GM23338 (cell line): Measurements from ENCODE around the gene ERBB4. TPM values are rescaled to one million over a fixed set of nuclear protein-coding genes. Genes with fewer than 3 reads are reported as not detected.

ENCODE experiments used
- ATAC-seq: fragments of 200-7000 bp; cut with Tn5 transposase; 3 replicates; pipeline ENCODE4 v1.9.1; 2020
- DNase-seq: peaks from one replicate; pipeline ENCODE4 v3.0.0-alpha.2; 2015; ENCODE audit warnings: low spot score
- H2AFZ ChIP-seq: fragments of 200-600 bp; sonication (generic); 2 replicates; pipeline ENCODE4 v1.8.0; 2016; ENCODE audit warnings: antibody characterized with exemption, mild to moderate bottlenecking, moderate library complexity
- H3F3A ChIP-seq: fragments of 200-600 bp; sonication (generic); replicated peaks from 2 replicates; pipeline ENCODE4 v1.8.0; 2017; ENCODE audit warnings: antibody characterized with exemption, mixed run types, low read depth
- H3K27ac ChIP-seq: fragments of 200-600 bp; sonication (generic); 2 replicates; pipeline ENCODE4 v1.6.1; 2016; ENCODE audit warnings: low read depth
- H3K27me3 ChIP-seq: fragments of 200-600 bp; sonication (generic); 2 replicates; pipeline ENCODE4 v1.8.0; 2016; ENCODE audit warnings: mild to moderate bottlenecking, mixed run types, moderate library complexity; ENCODE audit not compliant: insufficient read depth
- H3K36me3 ChIP-seq: fragments of 200-600 bp; sonication (generic); 2 replicates; pipeline ENCODE4 v1.8.0; 2016; ENCODE audit warnings: mild to moderate bottlenecking; ENCODE audit not compliant: insufficient read depth
- H3K4me1 ChIP-seq: fragments of 200-600 bp; sonication (generic); 2 replicates; pipeline ENCODE4 v1.8.0; 2016; ENCODE audit warnings: mild to moderate bottlenecking, moderate library complexity; ENCODE audit not compliant: insufficient read depth
- H3K4me2 ChIP-seq: fragments of 200-600 bp; sonication (generic); 2 replicates; pipeline ENCODE4 v1.7.1; 2017; ENCODE audit warnings: mixed run types
- H3K4me3 ChIP-seq: fragments of 200-600 bp; sonication (generic); 2 replicates; pipeline ENCODE4 v1.6.1; 2016; ENCODE audit warnings: mixed run types
- H3K79me2 ChIP-seq: fragments of 200-600 bp; sonication (generic); replicated peaks from 2 replicates; pipeline ENCODE4 v1.8.0; 2017; ENCODE audit warnings: mild to moderate bottlenecking; ENCODE audit not compliant: insufficient read depth
- H3K9me2 ChIP-seq: fragments of 200-600 bp; sonication (generic); 2 replicates; pipeline ENCODE4 v1.8.0; 2017; ENCODE audit not compliant: insufficient read depth
- H4K20me1 ChIP-seq: fragments of 200-600 bp; sonication (generic); replicated peaks from 2 replicates; pipeline ENCODE4 v1.8.0; 2017; ENCODE audit warnings: mild to moderate bottlenecking; ENCODE audit not compliant: insufficient read depth
- H3K27ac Mint-ChIP-seq: 2 replicates; pipeline ENCODE4 v1.8.0; 2020; ENCODE audit warnings: inconsistent platforms, mild to moderate bottlenecking, moderate library complexity, mixed read lengths
- H3K27me3 Mint-ChIP-seq: 3 replicates; pipeline ENCODE4 v1.8.0; 2022; ENCODE audit warnings: low read depth, mild to moderate bottlenecking, moderate library complexity, mixed read lengths, inconsistent platforms; ENCODE audit not compliant: insufficient read depth, poor library complexity
- H3K36me3 Mint-ChIP-seq: 3 replicates; pipeline ENCODE4 v1.8.0; 2021; ENCODE audit warnings: low read depth, mild to moderate bottlenecking, inconsistent platforms, moderate library complexity, mixed read lengths
- H3K4me1 Mint-ChIP-seq: 3 replicates; pipeline ENCODE4 v1.8.0; 2020; ENCODE audit warnings: mild to moderate bottlenecking, inconsistent platforms, mixed read lengths
- H3K4me3 Mint-ChIP-seq: 3 replicates; pipeline ENCODE4 v1.8.0; 2021; ENCODE audit warnings: moderate library complexity, mild to moderate bottlenecking, inconsistent platforms, mixed read lengths
- H3K9me3 Mint-ChIP-seq: 3 replicates; pipeline ENCODE4 v1.8.0; 2020; ENCODE audit warnings: moderate library complexity, mild to moderate bottlenecking, inconsistent platforms, mixed read lengths
- CREB1 ChIP-seq: fragments of 250-450 bp; sonication (Bioruptor Pico); IDR thresholded peaks from 2 replicates; pipeline ENCODE4 v1.5.0; 2020; ENCODE audit warnings: low read depth, mild to moderate bottlenecking, moderate library complexity
- CTCF ChIP-seq, 2 experiments: fragments of 200-600 bp in 1 of 2; sonication (generic) in 1 of 2; conservative IDR thresholded peaks; 2 replicates each; pipeline versions ENCODE4 v1.5.1 to v1.6.1; 2016 to 2017; ENCODE audit warnings: antibody characterized with exemption in 2 of 2, low read depth in 2 of 2, mild to moderate bottlenecking in 2 of 2, moderate library complexity in 1 of 2
- EZH2 ChIP-seq: fragments of 200-600 bp; sonication (generic); IDR thresholded peaks from one replicate; pipeline ENCODE4 v1.8.0; 2017; ENCODE audit warnings: antibody characterized with exemption, mild to moderate bottlenecking, low read depth; ENCODE audit not compliant: unreplicated experiment
- EZH2phosphoT487 ChIP-seq: fragments of 200-600 bp; sonication (generic); IDR thresholded peaks from one replicate; pipeline ENCODE4 v1.8.1; 2018; ENCODE audit warnings: antibody characterized with exemption; ENCODE audit not compliant: unreplicated experiment
- NANOG ChIP-seq: IDR thresholded peaks from 2 replicates; pipeline ENCODE4 v1.6.1; 2016; ENCODE audit warnings: antibody characterized with exemption, borderline replicate concordance
- REST ChIP-seq: IDR thresholded peaks from one replicate; pipeline ENCODE4 v1.6.1; 2018; ENCODE audit warnings: antibody characterized with exemption; ENCODE audit not compliant: unreplicated experiment
- STAT1 ChIP-seq: IDR thresholded peaks from one replicate; pipeline ENCODE4 v1.6.1; 2016; ENCODE audit warnings: antibody characterized with exemption; ENCODE audit not compliant: unreplicated experiment
- ZNF114 ChIP-seq: fragments of 250-450 bp; sonication (Bioruptor Pico); IDR thresholded peaks from 2 replicates; pipeline ENCODE4 v1.5.0; 2020; ENCODE audit warnings: mild to moderate bottlenecking, moderate library complexity
- ZNF331 ChIP-seq: fragments of 250-450 bp; sonication (Bioruptor Pico); IDR thresholded peaks from 2 replicates; pipeline ENCODE4 v1.5.0; 2020; ENCODE audit warnings: low read depth, mild to moderate bottlenecking, moderate library complexity
- polyA plus RNA-seq: library from polyadenylated mRNA; unstranded; fragments of >200 nt; fragmentation: Nextera tagmentation; extraction: Ambion mirVana; gene quantifications from 2 replicates; pipeline ENCODE4 v1.2.1, GENCODE V29; 2016
- total RNA-seq: library from RNA; depleted of rRNA; stranded (reverse); fragments of >200 nt; shearing (Covaris generic); gene quantifications from 2 replicates; pipeline ENCODE4 v1.2.3, GENCODE V29; 2014
- TF ChIP-seq, protein P1 (sequence below): fragments of 250-450 bp; sonication (Bioruptor Pico); IDR thresholded peaks from 2 replicates; pipeline ENCODE4 v1.5.0; 2020; ENCODE audit warnings: mild to moderate bottlenecking, moderate library complexity

The ERBB4 gene
- total and polyA plus RNA-seq, 2 experiments from 2014 or later, result 0.73 to 1.1 TPM

DNA sequence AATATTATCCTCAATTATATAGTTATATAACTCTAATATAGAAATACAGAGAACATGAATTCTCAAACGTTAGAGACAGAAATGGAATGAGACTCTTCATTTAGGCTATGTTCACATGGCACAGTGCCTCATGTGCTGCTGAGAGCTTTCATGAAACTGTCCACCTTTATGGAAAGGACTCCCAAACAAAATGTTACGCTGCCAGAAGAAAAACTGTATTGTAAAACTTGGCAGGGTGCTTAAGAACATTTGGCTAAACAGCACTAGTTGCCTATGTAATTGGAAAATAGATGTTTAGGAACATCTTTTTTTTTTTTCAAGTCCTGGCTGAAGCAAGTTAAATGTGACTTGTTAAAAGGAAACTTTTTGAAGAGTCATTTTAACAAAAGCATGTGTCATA lies 396.0 kb downstream of the ERBB4 start (continued):
- no peak for TF ChIP-seq REST
- no peak for TF ChIP-seq EZH2
- no peak for TF ChIP-seq ZNF331
- TF ChIP-seq EZH2phosphoT487, result no peak
- TF ChIP-seq CREB1 (CRISPR knock-in tag), result no peak
- no peak for TF ChIP-seq CTCF (conservative IDR thresholded peaks at IDR 0.05; ENCODE audit: low read depth in 2 of 2)
- TF ChIP-seq ZNF114 (CRISPR knock-in tag), result no peak
- TF ChIP-seq STAT1, result no peak

DNA sequence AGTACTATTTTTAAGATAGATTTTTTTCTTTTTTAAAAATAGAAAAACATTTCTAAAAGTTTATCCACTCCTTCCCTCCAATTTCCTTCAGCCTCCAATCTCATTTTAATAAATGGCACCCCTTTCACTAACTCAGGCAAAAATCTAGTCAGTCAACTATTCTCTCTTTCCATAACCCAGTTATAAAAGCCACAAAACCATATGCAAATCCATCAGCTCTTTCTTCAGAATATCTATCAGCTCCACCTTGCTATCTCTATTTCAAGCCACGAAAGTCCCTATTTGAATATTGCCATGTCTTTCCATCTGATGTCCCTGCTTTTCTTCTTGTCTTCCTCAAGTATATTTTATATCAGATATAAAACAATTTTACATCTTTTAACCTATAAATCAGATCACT lies 397.1 kb downstream of the ERBB4 start:
- Mint-ChIP-seq H3K9me3 (no peaks in the 10 kb centered on the region), H3K36me3 (no peaks in the 10 kb centered on the region), H3K4me1 (no peaks in the 10 kb centered on the region), H3K27ac (no peak overlapping the region), H3K4me3 (no peak overlapping the region), H3K27me3 (peaks cover 2% of the 10 kb centered on the region)
- no peak overlapping the region for H2AFZ ChIP-seq
- DNase-seq (no peak), ATAC-seq (no peak)
- no peaks in the 10 kb centered on the region for H3K27me3 ChIP-seq
- H3K36me3 ChIP-seq, result no peaks in the 10 kb centered on the region
- H3K4me1 ChIP-seq, result no peaks in the 10 kb centered on the region
- no peaks in the 10 kb centered on the region for H3F3A ChIP-seq
- no peaks in the 10 kb centered on the region for H3K9me2 ChIP-seq
- H4K20me1 ChIP-seq, result no peaks in the 10 kb centered on the region
- no peak overlapping the region for H3K27ac ChIP-seq
- no peak overlapping the region for H3K4me2 ChIP-seq
- H3K4me3 ChIP-seq, result no peak overlapping the region
- H3K79me2 ChIP-seq, result no peaks in the 10 kb centered on the region
- TF ChIP-seq EZH2phosphoT487 (no peak), NANOG (no peak), REST (no peak), ZNF114 (CRISPR knock-in tag) (no peak), ZNF331 (no peak)
- TF ChIP-seq, protein P1, sequence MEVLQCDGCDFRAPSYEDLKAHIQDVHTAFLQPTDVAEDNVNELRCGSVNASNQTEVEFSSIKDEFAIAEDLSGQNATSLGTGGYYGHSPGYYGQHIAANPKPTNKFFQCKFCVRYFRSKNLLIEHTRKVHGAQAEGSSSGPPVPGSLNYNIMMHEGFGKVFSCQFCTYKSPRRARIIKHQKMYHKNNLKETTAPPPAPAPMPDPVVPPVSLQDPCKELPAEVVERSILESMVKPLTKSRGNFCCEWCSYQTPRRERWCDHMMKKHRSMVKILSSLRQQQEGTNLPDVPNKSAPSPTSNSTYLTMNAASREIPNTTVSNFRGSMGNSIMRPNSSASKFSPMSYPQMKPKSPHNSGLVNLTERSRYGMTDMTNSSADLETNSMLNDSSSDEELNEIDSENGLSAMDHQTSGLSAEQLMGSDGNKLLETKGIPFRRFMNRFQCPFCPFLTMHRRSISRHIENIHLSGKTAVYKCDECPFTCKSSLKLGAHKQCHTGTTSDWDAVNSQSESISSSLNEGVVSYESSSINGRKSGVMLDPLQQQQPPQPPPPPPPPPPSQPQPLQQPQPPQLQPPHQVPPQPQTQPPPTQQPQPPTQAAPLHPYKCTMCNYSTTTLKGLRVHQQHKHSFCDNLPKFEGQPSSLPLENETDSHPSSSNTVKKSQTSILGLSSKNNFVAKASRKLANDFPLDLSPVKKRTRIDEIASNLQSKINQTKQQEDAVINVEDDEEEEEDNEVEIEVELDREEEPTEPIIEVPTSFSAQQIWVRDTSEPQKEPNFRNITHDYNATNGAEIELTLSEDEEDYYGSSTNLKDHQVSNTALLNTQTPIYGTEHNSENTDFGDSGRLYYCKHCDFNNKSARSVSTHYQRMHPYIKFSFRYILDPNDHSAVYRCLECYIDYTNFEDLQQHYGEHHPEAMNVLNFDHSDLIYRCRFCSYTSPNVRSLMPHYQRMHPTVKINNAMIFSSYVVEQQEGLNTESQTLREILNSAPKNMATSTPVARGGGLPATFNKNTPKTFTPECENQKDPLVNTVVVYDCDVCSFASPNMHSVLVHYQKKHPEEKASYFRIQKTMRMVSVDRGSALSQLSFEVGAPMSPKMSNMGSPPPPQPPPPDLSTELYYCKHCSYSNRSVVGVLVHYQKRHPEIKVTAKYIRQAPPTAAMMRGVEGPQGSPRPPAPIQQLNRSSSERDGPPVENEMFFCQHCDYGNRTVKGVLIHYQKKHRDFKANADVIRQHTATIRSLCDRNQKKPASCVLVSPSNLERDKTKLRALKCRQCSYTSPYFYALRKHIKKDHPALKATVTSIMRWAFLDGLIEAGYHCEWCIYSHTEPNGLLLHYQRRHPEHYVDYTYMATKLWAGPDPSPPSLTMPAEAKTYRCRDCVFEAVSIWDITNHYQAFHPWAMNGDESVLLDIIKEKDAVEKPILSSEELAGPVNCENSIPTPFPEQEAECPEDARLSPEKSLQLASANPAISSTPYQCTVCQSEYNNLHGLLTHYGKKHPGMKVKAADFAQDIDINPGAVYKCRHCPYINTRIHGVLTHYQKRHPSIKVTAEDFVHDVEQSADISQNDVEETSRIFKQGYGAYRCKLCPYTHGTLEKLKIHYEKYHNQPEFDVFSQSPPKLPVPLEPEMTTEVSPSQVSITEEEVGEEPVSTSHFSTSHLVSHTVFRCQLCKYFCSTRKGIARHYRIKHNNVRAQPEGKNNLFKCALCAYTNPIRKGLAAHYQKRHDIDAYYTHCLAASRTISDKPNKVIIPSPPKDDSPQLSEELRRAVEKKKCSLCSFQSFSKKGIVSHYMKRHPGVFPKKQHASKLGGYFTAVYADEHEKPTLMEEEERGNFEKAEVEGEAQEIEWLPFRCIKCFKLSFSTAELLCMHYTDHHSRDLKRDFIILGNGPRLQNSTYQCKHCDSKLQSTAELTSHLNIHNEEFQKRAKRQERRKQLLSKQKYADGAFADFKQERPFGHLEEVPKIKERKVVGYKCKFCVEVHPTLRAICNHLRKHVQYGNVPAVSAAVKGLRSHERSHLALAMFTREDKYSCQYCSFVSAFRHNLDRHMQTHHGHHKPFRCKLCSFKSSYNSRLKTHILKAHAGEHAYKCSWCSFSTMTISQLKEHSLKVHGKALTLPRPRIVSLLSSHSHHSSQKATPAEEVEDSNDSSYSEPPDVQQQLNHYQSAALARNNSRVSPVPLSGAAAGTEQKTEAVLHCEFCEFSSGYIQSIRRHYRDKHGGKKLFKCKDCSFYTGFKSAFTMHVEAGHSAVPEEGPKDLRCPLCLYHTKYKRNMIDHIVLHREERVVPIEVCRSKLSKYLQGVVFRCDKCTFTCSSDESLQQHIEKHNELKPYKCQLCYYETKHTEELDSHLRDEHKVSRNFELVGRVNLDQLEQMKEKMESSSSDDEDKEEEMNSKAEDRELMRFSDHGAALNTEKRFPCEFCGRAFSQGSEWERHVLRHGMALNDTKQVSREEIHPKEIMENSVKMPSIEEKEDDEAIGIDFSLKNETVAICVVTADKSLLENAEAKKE (CRISPR knock-in tag), result no peak
